Stomach (tissue), 9 donors: ENCODE measurements around the gene PPIL4. TPM values are rescaled to one million over a fixed set of nuclear protein-coding genes. Genes with fewer than 3 reads are reported as not detected.

Source experiments
- DNase-seq, 2 donors: peaks; one replicate each; pipeline versions ENCODE4 v3.0.0 to v3.0.0-alpha.2; 2013 to 2019
- H3K27ac ChIP-seq, 5 donors: fragments of 200-600 bp in 4 of 5; sonication (generic) in 4 of 5; one replicate each; pipeline ENCODE4 v1.5.1; 2013 to 2019; ENCODE audit warnings: mild to moderate bottlenecking in 1 of 5, moderate library complexity in 1 of 5
- H3K27me3 ChIP-seq, 3 donors: fragments of 200-600 bp; sonication (generic); one replicate each; pipeline ENCODE4 v1.5.1; 2017 to 2019; ENCODE audit warnings: mixed run types in 1 of 3
- H3K36me3 ChIP-seq, 4 donors: fragments of 200-600 bp; sonication (generic); 1 replicate in 3 of 4; 2 replicates in 1 of 4; pipeline ENCODE4 v1.5.1; 2016 to 2019
- H3K4me1 ChIP-seq, 4 donors: fragments of 200-600 bp; sonication (generic); one replicate each; pipeline ENCODE4 v1.5.1; 2016 to 2019
- H3K4me3 ChIP-seq, 4 donors: fragments of 200-600 bp; sonication (generic) in 3 of 4; one replicate each; pipeline ENCODE4 v1.5.1; 2016 to 2019; ENCODE audit warnings: mild to moderate bottlenecking in 1 of 4
- H3K9me3 ChIP-seq, 4 donors: fragments of 200-600 bp; sonication (generic); one replicate each; pipeline ENCODE4 v1.5.1; 2016 to 2019
- CTCF ChIP-seq, 7 experiments: fragments of 450-650 bp in 4 of 7; fragments of 200-600 bp in 3 of 7; sonication (generic) in 3 of 7; IDR thresholded peaks; one replicate each; pipeline ENCODE4 v1.5.1; 2016 to 2019; ENCODE audit warnings: antibody characterized with exemption in 7 of 7, control low read depth in 2 of 7, mild to moderate bottlenecking in 1 of 7
- EP300 ChIP-seq: sonication (generic); formaldehyde crosslinking; IDR thresholded peaks from one replicate; pipeline ENCODE4 v1.6.1; 2017; ENCODE audit warnings: antibody characterized with exemption
- POLR2A ChIP-seq, 4 donors: fragments of 450-650 bp; IDR thresholded peaks; one replicate each; pipeline ENCODE4 v1.6.1; 2016; ENCODE audit warnings: antibody characterized with exemption in 4 of 4, control low read depth in 2 of 4, mild to moderate bottlenecking in 1 of 4, moderate library complexity in 1 of 4
- POLR2AphosphoS5 ChIP-seq, 3 donors: sonication (generic); formaldehyde crosslinking; IDR thresholded peaks; one replicate each; pipeline ENCODE4 v1.6.1; 2016; ENCODE audit warnings: antibody characterized with exemption in 3 of 3
- WGBS, 5 donors: extraction: QIAGEN DNeasy Blood & Tissue Kit in 3 of 5; methylation state at CpG; one replicate each; pipeline versions ENCODE4 v1.1.5 to v1.1.7; 2013 to 2018; 5-methylcytosine and 5-hydroxymethylcytosine counted together
- intact Hi-C: fragments of 100-400 bp; cut with DNase I; formaldehyde crosslinking; loops from one replicate; pipeline ENCODE4 v1.15.1; 2023; ENCODE audit warnings: low total_unique reads
- polyA plus RNA-seq, 3 donors: library from polyadenylated mRNA; stranded (reverse); fragments of 200-250 nt; gene quantifications; one replicate each; pipeline ENCODE4 v1.2.3, GENCODE V29; 2013
- total RNA-seq, 5 donors: library from RNA; depleted of rRNA; stranded (reverse); fragments of >200 nt; gene quantifications; one replicate each; pipeline versions ENCODE4 v1.1.0 to v1.2.3, GENCODE V29; 2014 to 2016
- donor health status: healthy with polysubstance abuse.
- donor health status: Bipolar disorder and iron deficiency.
- donor health status: healthy.

The PPIL4 gene
- total and polyA plus RNA-seq, 8 donors = 7.6 to 59.7 (median 16.4) TPM

- Histone ChIP-seq H3K27me3 (no peaks in the 10 kb centered on the region), H3K27ac (no peak overlapping the region), H3K4me1 (peaks cover 0 to 5% (median 0%) of the 10 kb centered on the region in 4 donors), H3K36me3 (peaks cover 5 to 68% (median 63%) of the 10 kb centered on the region in 4 donors), H3K9me3 (no peaks in the 10 kb centered on the region), H3K4me3 (no peak overlapping the region)
- DNase-seq = no peak
- TF ChIP-seq EP300 (no peak), POLR2AphosphoS5 (IDR thresholded peaks at IDR 0.05) (no peak), CTCF (IDR thresholded peaks at IDR 0.05) (no peak), POLR2A (IDR thresholded peaks at IDR 0.05) (no peak)
- WGBS, 5 donors = 56 to 69% (median 62%) methylated on average over 3 of the region's 3 CpGs
- intact Hi-C loops = no loop called here
These were observed 37.4 kb downstream of the PPIL4 start for GRCh38 chr6:149508485-149508884.

GRCh38 chr6:149503872-149504271 is 42.0 kb downstream of the PPIL4 start:
- intact Hi-C loops = no loop called here
- H3K9me3 ChIP-seq = no peaks in the 10 kb centered on the region
- DNase-seq = no peak
- peaks cover 0 to 43% (median 39%) of the 10 kb centered on the region in 4 donors for H3K36me3 ChIP-seq
- WGBS, 5 donors = 81 to 89% (median 86%) methylated on average over 2 of the region's 2 CpGs
- TF ChIP-seq CTCF (IDR thresholded peaks at IDR 0.05) = no peak
- no peak for TF ChIP-seq POLR2AphosphoS5 (IDR thresholded peaks at IDR 0.05)
- no peak for TF ChIP-seq POLR2A (IDR thresholded peaks at IDR 0.05)
- TF ChIP-seq EP300 = no peak
- no peak overlapping the region for H3K4me3 ChIP-seq
- peaks cover 0 to 10% (median 0%) of the 10 kb centered on the region in 4 donors for H3K4me1 ChIP-seq
- H3K27ac ChIP-seq = no peak overlapping the region
- no peaks in the 10 kb centered on the region for H3K27me3 ChIP-seq

GRCh38 chr6:149503276-149503675 is 42.6 kb downstream of the PPIL4 start:
- 88 to 97% (median 94%) methylated on average over 2 of the region's 2 CpGs for WGBS, 5 donors
- Histone ChIP-seq H3K4me1 (peaks cover 0 to 7% (median 0%) of the 10 kb centered on the region in 4 donors), H3K4me3 (no peak overlapping the region), H3K36me3 (peaks cover 0 to 43% (median 39%) of the 10 kb centered on the region in 4 donors), H3K27ac (no peak overlapping the region), H3K9me3 (no peaks in the 10 kb centered on the region), H3K27me3 (no peaks in the 10 kb centered on the region)
- intact Hi-C loops = no loop called here
- no peak for TF ChIP-seq EP300
- no peak for TF ChIP-seq POLR2AphosphoS5 (IDR thresholded peaks at IDR 0.05)
- TF ChIP-seq CTCF (IDR thresholded peaks at IDR 0.05) = no peak
- TF ChIP-seq POLR2A (IDR thresholded peaks at IDR 0.05) = no peak
- DNase-seq = no peak

- no peak for DNase-seq
- Histone ChIP-seq H3K4me3 (no peak overlapping the region), H3K36me3 (peaks cover 0 to 35% (median 34%) of the 10 kb centered on the region in 4 donors), H3K27me3 (no peaks in the 10 kb centered on the region), H3K9me3 (no peaks in the 10 kb centered on the region), H3K4me1 (peaks cover 0 to 5% (median 0%) of the 10 kb centered on the region in 4 donors), H3K27ac (no peak overlapping the region)
- TF ChIP-seq POLR2A (IDR thresholded peaks at IDR 0.05) = no peak
- no peak for TF ChIP-seq POLR2AphosphoS5 (IDR thresholded peaks at IDR 0.05)
- no peak for TF ChIP-seq EP300
- TF ChIP-seq CTCF (IDR thresholded peaks at IDR 0.05) = no peak
- WGBS, 5 donors = 92 to 100% (median 96%) methylated on average over 3 of the region's 3 CpGs
- intact Hi-C loops = no loop called here
These were observed 44.1 kb downstream of the PPIL4 start for GRCh38 chr6:149501768-149502167.
